ENCODE measurements around the gene TTI1.

DNA sequence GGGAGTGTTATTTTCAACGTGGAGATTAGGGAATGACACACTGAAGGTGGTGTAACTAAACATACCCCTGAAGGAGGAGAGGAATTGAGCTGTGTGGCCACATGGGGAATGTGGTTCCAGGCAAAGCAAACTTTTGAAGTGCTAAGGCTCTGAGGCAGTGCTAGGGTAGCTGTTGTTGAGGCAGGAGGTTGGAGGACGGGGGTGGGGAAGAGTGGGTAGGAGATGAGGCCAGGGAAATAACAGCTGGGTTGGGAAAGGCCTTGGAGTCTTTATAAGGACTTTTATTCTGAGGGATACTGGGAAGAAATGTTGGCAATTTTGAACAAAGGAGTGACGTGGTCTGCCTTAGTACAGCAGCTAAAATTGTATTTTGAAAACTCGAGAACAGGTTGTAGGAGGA lies 13.3 kb upstream of the TTI1 start:
- TF ChIP-seq CTCF (IDR thresholded peaks at IDR 0.05; ENCODE audit: poor library complexity) (no peak), EZH2 (IDR thresholded peaks at IDR 0.05; ENCODE audit: borderline replicate concordance) (no peak)

Data from hepatocyte (in vitro differentiated cells).